OCI-LY7 (cell line): ENCODE data around the gene ST8SIA5.

Source experiments
- EZH2phosphoT487 ChIP-seq: fragments of 200-600 bp; sonication (generic); IDR thresholded peaks from 2 replicates; pipeline ENCODE4 v1.6.1; 2018; ENCODE audit warnings: low read depth, borderline replicate concordance, mild to moderate bottlenecking, mixed run types, antibody characterized with exemption, low read length, moderate library complexity, mixed read lengths
- TF ChIP-seq, protein P1 (sequence below): fragments of 200-600 bp; sonication (generic); conservative IDR thresholded peaks from 2 replicates; pipeline ENCODE4 v1.5.1; 2014; ENCODE audit warnings: mild to moderate bottlenecking, antibody characterized with exemption, low read length, moderate library complexity, mixed read lengths

DNA sequence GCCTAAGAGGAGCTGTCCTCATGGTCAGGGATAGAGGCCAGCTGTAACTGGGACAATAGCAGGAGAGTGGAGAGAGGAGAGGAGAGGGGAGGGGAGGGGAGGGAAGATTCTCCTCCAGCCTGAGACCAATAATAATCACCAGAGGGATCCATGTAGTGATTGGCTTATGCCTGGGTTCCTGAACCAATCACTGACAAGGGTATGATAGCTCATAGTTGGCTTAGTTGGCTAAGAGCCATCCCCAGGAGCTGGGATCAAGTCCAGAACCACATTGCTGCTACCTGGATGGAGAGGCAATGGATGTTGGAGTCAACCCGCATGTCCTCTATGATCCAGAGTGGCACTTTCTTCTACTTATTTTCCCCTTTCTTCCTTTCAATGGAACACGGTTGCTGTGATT is 7.7 kb upstream of the ST8SIA5 start:
- TF ChIP-seq, protein P1, sequence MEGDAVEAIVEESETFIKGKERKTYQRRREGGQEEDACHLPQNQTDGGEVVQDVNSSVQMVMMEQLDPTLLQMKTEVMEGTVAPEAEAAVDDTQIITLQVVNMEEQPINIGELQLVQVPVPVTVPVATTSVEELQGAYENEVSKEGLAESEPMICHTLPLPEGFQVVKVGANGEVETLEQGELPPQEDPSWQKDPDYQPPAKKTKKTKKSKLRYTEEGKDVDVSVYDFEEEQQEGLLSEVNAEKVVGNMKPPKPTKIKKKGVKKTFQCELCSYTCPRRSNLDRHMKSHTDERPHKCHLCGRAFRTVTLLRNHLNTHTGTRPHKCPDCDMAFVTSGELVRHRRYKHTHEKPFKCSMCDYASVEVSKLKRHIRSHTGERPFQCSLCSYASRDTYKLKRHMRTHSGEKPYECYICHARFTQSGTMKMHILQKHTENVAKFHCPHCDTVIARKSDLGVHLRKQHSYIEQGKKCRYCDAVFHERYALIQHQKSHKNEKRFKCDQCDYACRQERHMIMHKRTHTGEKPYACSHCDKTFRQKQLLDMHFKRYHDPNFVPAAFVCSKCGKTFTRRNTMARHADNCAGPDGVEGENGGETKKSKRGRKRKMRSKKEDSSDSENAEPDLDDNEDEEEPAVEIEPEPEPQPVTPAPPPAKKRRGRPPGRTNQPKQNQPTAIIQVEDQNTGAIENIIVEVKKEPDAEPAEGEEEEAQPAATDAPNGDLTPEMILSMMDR = no peak
- no peak for TF ChIP-seq EZH2phosphoT487
